GM12873 (cell line): Measurements from ENCODE around the gene EME1.

ENCODE experiments used
- CTCF ChIP-seq: IDR thresholded peaks from 2 replicates; pipeline ENCODE4 v1.5.1; 2012; ENCODE audit warnings: low read depth, mild to moderate bottlenecking, moderate library complexity, low read length, control low read depth; ENCODE audit not compliant: insufficient read depth; ENCODE audit errors: missing control alignments

EME1 gene

GRCh38 chr17:50406578-50406977 lies 33.5 kb downstream of the EME1 start:
- no peak for TF ChIP-seq CTCF

- no peak for TF ChIP-seq CTCF
Measured at GRCh38 chr17:50407921-50408320, 34.9 kb downstream of the EME1 start.

GRCh38 chr17:50412188-50412732 lies 39.2 kb downstream of the EME1 start:
- TF ChIP-seq CTCF = no peak

- TF ChIP-seq CTCF = no peak
Measured at GRCh38 chr17:50414808-50415207, 41.8 kb downstream of the EME1 start.

GRCh38 chr17:50420419-50421112 lies 47.5 kb downstream of the EME1 start:
- TF ChIP-seq CTCF = no peak

GRCh38 chr17:50421308-50422051 lies 48.5 kb downstream of the EME1 start:
- no peak for TF ChIP-seq CTCF

GRCh38 chr17:50422738-50423137 lies 49.7 kb downstream of the EME1 start:
- no peak for TF ChIP-seq CTCF
